Measurements from ENCODE around the gene CASP2. TPM values are rescaled to one million over a fixed set of nuclear protein-coding genes. Genes with fewer than 3 reads are reported as not detected.

Gene CASP2
- total RNA-seq, 1 donor from 2014 or later: 110 TPM

DNA sequence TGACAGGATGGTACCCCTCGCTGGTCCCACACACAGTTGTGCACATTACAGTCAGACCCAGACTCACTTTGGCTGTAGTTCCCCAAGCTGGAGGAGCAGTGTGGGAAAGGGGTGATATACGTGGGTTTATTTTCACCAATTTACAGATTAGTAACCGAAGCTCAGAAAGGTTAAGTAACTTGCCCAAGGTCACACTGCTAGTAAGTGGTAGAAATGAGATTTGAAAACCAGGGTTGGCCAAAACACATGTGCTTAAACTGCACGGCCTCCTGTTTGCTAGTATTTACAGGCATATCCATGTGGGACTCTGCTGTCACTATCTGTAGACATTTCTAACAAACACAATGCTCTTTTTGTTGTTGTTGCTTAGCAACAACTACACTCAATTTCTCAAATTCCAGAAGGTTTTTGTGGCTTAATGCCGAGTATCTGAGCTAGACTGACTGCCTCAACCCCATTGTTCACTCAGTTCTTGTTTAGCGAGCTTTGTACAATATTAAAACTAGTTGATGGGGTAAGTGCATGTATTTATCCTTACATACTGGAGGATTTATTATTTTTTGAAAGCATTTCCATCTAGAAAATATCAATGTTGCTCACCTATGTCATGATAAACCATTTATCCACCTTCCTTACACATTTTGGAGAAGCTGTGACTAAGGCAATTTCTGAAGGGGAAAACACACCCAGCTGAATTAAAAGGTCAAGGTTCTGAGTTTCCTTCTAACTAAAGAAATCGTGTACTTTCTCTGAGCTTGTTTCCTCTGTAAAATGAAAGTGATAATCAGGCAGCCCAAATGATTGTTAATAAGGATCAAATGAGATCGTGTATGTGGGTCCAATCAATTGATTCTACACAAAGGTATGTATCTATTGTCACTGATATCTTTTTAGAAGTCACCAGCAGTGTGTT, 8.7 kb upstream of the CASP2 start:
- H3K27me3 Mint-ChIP-seq: no peaks in the 10 kb centered on the region
- H3K4me3 Mint-ChIP-seq: peak overlapping the region; percentile 85
- peak; percentile 69 for DNase-seq
- intact Hi-C loops (cut with micrococcal nuclease): loop anchor here (1.0 to 2.0 kb wide), 3 partner anchors 17 to 39 kb away; partner anchors contain the start of gene GSTK1
- H3K36me3 Mint-ChIP-seq (ENCODE audit: low read depth): no peaks in the 10 kb centered on the region
- H3K9me3 Mint-ChIP-seq: peaks cover 4% of the 10 kb centered on the region
- peak overlapping the region; percentile 96 for H3K27ac Mint-ChIP-seq
- peaks cover 40% of the 10 kb centered on the region for H3K4me1 Mint-ChIP-seq

DNA sequence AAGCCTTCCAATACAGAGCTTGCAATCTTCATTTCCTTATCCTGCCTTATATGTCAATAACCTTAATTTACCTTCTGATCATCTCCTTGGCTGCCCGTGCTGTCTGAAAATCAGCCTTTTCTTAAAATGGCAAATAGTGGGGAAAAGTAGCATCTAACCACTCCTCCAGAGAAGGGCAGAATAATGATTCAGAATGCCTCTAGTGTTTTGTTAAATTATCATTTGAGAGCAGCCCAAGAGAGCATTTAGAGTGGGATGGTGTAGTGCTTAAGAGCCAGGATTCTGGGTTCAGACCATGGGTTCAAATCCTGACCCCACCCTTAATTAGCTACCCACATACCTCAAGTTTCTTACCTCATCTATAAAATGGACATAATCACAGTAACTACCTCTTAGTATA, 8.0 kb upstream of the CASP2 start:
- DNase-seq: no peak
- Mint-ChIP-seq H3K36me3 (ENCODE audit: low read depth) (no peaks in the 10 kb centered on the region), H3K4me3 (peak overlapping the region; percentile 85), H3K27me3 (no peaks in the 10 kb centered on the region), H3K27ac (peak overlapping the region; percentile 96), H3K4me1 (peaks cover 43% of the 10 kb centered on the region), H3K9me3 (peaks cover 4% of the 10 kb centered on the region)
- intact Hi-C loops (cut with micrococcal nuclease): no loop called here

- intact Hi-C loops (cut with micrococcal nuclease): no loop called here
- Mint-ChIP-seq H3K36me3 (ENCODE audit: low read depth) (no peaks in the 10 kb centered on the region), H3K27ac (peak overlapping the region; percentile 96), H3K4me3 (peak overlapping the region; percentile 85), H3K4me1 (peaks cover 45% of the 10 kb centered on the region), H3K27me3 (no peaks in the 10 kb centered on the region), H3K9me3 (peaks cover 4% of the 10 kb centered on the region)
- no peak for DNase-seq
These were observed 7.6 kb upstream of the CASP2 start for GRCh38 chr7:143280566-143280965.

GRCh38 chr7:143281529-143281928, 6.6 kb upstream of the CASP2 start:
- Mint-ChIP-seq H3K36me3 (ENCODE audit: low read depth) (no peaks in the 10 kb centered on the region), H3K4me3 (no peak overlapping the region), H3K27me3 (no peaks in the 10 kb centered on the region), H3K27ac (no peak overlapping the region), H3K9me3 (peaks cover 4% of the 10 kb centered on the region), H3K4me1 (peaks cover 45% of the 10 kb centered on the region)
- no peak for DNase-seq
- intact Hi-C loops (cut with micrococcal nuclease): no loop called here

GRCh38 chr7:143282124-143282523, 6.0 kb upstream of the CASP2 start:
- Mint-ChIP-seq H3K4me3 (no peak overlapping the region), H3K27me3 (no peaks in the 10 kb centered on the region), H3K27ac (no peak overlapping the region), H3K4me1 (peaks cover 49% of the 10 kb centered on the region), H3K9me3 (peaks cover 8% of the 10 kb centered on the region), H3K36me3 (ENCODE audit: low read depth) (no peaks in the 10 kb centered on the region)
- DNase-seq: no peak
- intact Hi-C loops (cut with micrococcal nuclease): no loop called here

- Mint-ChIP-seq H3K4me1 (peaks cover 53% of the 10 kb centered on the region), H3K4me3 (peak overlapping the region; percentile 8), H3K9me3 (peaks cover 13% of the 10 kb centered on the region), H3K36me3 (ENCODE audit: low read depth) (peaks cover 5% of the 10 kb centered on the region), H3K27ac (peak overlapping the region; percentile 31), H3K27me3 (no peaks in the 10 kb centered on the region)
- intact Hi-C loops (cut with micrococcal nuclease): no loop called here
- no peak for DNase-seq
These were observed 4.8 kb upstream of the CASP2 start for GRCh38 chr7:143283381-143283780.

- Mint-ChIP-seq H3K4me3 (peak within 1 kb of the TSS; percentile 8), H3K27me3 (no peaks in the 10 kb centered on the region), H3K27ac (peak within 1 kb of the TSS; percentile 31), H3K9me3 (peaks cover 8% of the 10 kb centered on the region), H3K36me3 (ENCODE audit: low read depth) (peaks cover 12% of the 10 kb centered on the region), H3K4me1 (peaks cover 50% of the 10 kb centered on the region)
- DNase-seq: peak; percentile 54
- intact Hi-C loops (cut with micrococcal nuclease): no loop called here
These were observed 3.3 kb upstream of the CASP2 start, which contains the start of gene TMEM139 for GRCh38 chr7:143284591-143285469. Gene TMEM139 (plus strand): TSS chr7:143284958. CDS start chr7:143285958, 1,000 bp downstream.

DNA sequence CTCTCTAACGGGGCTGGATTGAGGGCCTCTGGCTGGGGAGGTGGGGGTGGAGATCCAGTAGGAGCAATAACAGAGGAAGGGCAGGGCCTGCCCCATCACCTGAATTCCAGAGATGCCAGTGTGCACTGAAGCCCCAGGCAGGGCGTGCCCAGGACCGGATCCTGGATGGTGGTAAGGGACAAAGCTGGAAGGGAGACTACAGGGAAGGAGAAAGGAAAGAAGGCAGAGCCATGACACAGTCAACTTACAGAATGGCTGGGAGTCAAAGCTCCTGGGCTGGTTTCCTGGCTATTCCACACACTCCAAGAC, 2.7 kb upstream of the CASP2 start:
- H3K4me1 Mint-ChIP-seq: peaks cover 49% of the 10 kb centered on the region
- H3K27me3 Mint-ChIP-seq: no peaks in the 10 kb centered on the region
- DNase-seq: no peak
- no peak overlapping the region for H3K4me3 Mint-ChIP-seq
- peaks cover 18% of the 10 kb centered on the region for H3K36me3 Mint-ChIP-seq (ENCODE audit: low read depth)
- intact Hi-C loops (cut with micrococcal nuclease): no loop called here
- H3K27ac Mint-ChIP-seq: no peak overlapping the region
- H3K9me3 Mint-ChIP-seq: peaks cover 8% of the 10 kb centered on the region

DNA sequence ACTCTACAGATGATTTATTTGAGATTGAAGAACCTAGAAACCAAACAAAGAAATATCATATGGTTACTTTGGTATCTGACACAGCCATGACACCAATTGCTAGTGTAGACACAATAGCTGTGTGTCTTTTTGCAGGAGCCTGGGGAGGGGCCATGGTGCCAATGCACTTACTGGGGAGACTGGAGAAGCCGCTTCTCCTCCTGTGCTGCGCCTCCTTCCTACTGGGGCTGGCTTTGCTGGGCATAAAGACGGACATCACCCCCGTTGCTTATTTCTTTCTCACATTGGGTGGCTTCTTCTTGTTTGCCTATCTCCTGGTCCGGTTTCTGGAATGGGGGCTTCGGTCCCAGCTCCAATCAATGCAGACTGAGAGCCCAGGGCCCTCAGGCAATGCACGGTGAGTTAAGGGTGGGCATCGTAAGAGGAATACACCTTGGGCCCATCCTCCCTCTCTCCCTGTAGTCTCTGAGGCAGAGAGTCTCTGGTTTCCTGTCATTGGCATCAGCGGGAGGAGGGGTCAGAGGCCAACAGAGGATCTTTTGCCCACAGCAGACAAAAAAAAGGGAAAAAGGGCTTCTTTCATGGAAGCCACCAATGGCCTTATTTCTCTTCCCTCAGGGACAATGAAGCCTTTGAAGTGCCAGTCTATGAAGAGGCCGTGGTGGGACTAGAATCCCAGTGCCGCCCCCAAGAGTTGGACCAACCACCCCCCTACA, 2.2 kb upstream of the CASP2 start:
- Mint-ChIP-seq H3K4me3 (no peak overlapping the region), H3K27me3 (no peaks in the 10 kb centered on the region), H3K4me1 (peaks cover 48% of the 10 kb centered on the region), H3K27ac (no peak overlapping the region), H3K9me3 (peaks cover 8% of the 10 kb centered on the region), H3K36me3 (ENCODE audit: low read depth) (peaks cover 21% of the 10 kb centered on the region)
- intact Hi-C loops (cut with micrococcal nuclease): no loop called here
- no peak for DNase-seq

GRCh38 chr7:143286522-143286890, 1.6 kb upstream of the CASP2 start:
- H3K27me3 Mint-ChIP-seq: no peaks in the 10 kb centered on the region
- intact Hi-C loops (cut with micrococcal nuclease): no loop called here
- H3K4me3 Mint-ChIP-seq: peak overlapping the region; percentile 22
- H3K4me1 Mint-ChIP-seq: peaks cover 51% of the 10 kb centered on the region
- DNase-seq: no peak
- peak overlapping the region; percentile 74 for H3K27ac Mint-ChIP-seq
- H3K9me3 Mint-ChIP-seq: peaks cover 8% of the 10 kb centered on the region
- H3K36me3 Mint-ChIP-seq (ENCODE audit: low read depth): peaks cover 27% of the 10 kb centered on the region

DNA sequence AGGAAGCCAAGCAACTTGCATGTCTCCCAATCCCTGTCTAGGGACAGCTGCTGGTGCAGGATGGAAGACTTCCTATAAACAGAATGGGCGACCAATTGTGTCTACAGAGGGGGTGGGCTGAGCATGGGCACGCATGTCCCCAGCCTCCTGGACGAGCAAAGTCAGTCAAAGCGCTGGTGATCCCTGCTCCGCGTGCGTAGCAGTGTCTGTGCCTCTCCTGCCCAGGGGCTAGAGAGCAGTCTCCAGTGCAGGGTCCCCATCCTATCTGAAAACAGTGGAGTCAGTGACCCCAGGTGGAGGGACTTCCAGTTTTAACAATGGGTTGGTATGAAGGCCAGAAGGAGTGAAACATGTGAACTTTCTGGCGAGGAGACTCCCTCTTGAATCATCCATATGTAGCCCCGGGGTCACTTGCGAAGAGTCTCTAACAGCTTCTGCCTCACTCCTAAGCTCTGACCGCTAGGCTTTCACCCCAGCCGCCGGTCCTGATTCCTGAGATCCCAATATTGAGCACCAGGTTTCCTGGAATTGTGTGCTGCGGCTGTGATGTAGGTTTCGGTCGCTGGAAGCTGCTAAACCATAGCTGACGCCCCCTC, 714 bp upstream of the CASP2 start:
- Mint-ChIP-seq H3K36me3 (ENCODE audit: low read depth) (peaks cover 34% of the 10 kb centered on the region), H3K9me3 (peaks cover 8% of the 10 kb centered on the region), H3K4me3 (peak overlapping the region; percentile 97), H3K27me3 (no peaks in the 10 kb centered on the region), H3K4me1 (peaks cover 54% of the 10 kb centered on the region), H3K27ac (peak overlapping the region; percentile 85)
- intact Hi-C loops (cut with micrococcal nuclease): no loop called here
- no peak for DNase-seq

GRCh38 chr7:143288836-143289235, 685 bp downstream of the CASP2 start:
- peak overlapping the region; percentile 95 for H3K27ac Mint-ChIP-seq
- H3K36me3 Mint-ChIP-seq (ENCODE audit: low read depth): peaks cover 46% of the 10 kb centered on the region
- DNase-seq: peak; percentile 72
- H3K27me3 Mint-ChIP-seq: no peaks in the 10 kb centered on the region
- intact Hi-C loops (cut with micrococcal nuclease): loop anchor here (1.0 to 2.0 kb wide), 5 partner anchors 26 to 480 kb away; partner anchors contain the start of gene GSTK1
- peak overlapping the region; percentile 97 for H3K4me3 Mint-ChIP-seq
- peaks cover 8% of the 10 kb centered on the region for H3K9me3 Mint-ChIP-seq
- H3K4me1 Mint-ChIP-seq: peaks cover 49% of the 10 kb centered on the region

DNA sequence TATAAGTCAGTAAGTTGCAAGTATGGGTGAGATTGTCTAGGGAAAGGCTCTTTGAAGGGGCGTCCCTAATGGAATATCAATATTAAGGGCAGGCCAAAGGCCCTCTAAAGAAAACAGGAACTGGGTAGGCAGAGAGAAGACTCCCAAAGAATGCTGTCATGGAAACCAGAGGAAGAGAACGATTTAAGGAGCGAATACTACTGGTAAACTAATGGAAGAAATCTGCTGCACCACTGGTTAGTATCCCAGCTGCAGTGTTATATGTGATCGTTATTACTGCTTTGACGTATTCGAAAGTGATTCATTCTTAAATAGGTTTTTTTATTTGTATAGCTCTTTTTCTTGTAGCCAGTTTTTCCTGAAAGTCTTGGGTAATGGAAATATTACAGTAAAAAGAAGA, 1.3 kb downstream of the CASP2 start:
- Mint-ChIP-seq H3K36me3 (ENCODE audit: low read depth) (peaks cover 52% of the 10 kb centered on the region), H3K27me3 (no peaks in the 10 kb centered on the region), H3K4me1 (peaks cover 49% of the 10 kb centered on the region), H3K4me3 (peak overlapping the region; percentile 97), H3K9me3 (peaks cover 8% of the 10 kb centered on the region), H3K27ac (peak overlapping the region; percentile 95)
- intact Hi-C loops (cut with micrococcal nuclease): loop anchor here (1.0 to 2.0 kb wide), 2 partner anchors 91 to 481 kb away; no protein-coding TSS in a partner anchor
- no peak for DNase-seq
